Activated naive CD4-positive, alpha-beta T cell treated with anti-CD3 and anti-CD28 coated beads for 36 hours (primary cell): ENCODE data around the gene AFG3L2. TPM values are rescaled to one million over a fixed set of nuclear protein-coding genes. Genes with fewer than 3 reads are reported as not detected.
"Not testable (repeated sequence)": the region's sequence is repeated elsewhere in the genome, so short reads cannot be mapped to it uniquely, and the experiment has no call there.

Source experiments
- CTCF ChIA-PET: fragments of 350-600 bp; sonication (Branson Sonifier 250); formaldehyde crosslinking; loops from one replicate; lab custom pipeline; 2021; ENCODE audit warnings: antibody characterized with exemption; lab: Charles Lee
- DNase-seq: peaks from one replicate; pipeline ENCODE4 v3.0.0-alpha.2; 2020
- H3K27ac Mint-ChIP-seq: one replicate; pipeline ENCODE4 v1.8.0; 2021; ENCODE audit warnings: mild to moderate bottlenecking, mixed read lengths
- H3K27me3 Mint-ChIP-seq: one replicate; pipeline ENCODE4 v1.8.0; 2021; ENCODE audit warnings: low read depth, mixed read lengths
- H3K36me3 Mint-ChIP-seq: one replicate; pipeline ENCODE4 v1.8.0; 2021; ENCODE audit warnings: low read depth, mixed read lengths
- H3K4me1 Mint-ChIP-seq: one replicate; pipeline ENCODE4 v1.8.0; 2021; ENCODE audit warnings: low read depth, mixed read lengths
- H3K4me3 Mint-ChIP-seq: one replicate; pipeline ENCODE4 v1.8.0; 2021; ENCODE audit warnings: mild to moderate bottlenecking, moderate library complexity, mixed read lengths
- H3K9me3 Mint-ChIP-seq: one replicate; pipeline ENCODE4 v1.8.0; 2021; ENCODE audit warnings: mixed read lengths
- intact Hi-C: fragments of 100-400 bp; cut with micrococcal nuclease; formaldehyde crosslinking; loops from one replicate; pipeline ENCODE4 v1.15.1; 2023
- total RNA-seq, 2 experiments: library from RNA; stranded (reverse); gene quantifications; one replicate each; pipeline ENCODE4 v1.2.3, GENCODE V29; 2021

Gene AFG3L2
- total RNA-seq, 2 experiments from 2014 or later: 41.8 to 42.9 TPM

- Mint-ChIP-seq H3K27ac (no peak overlapping the region), H3K27me3 (peaks cover 4% of the 10 kb centered on the region), H3K36me3 (no peaks in the 10 kb centered on the region), H3K9me3 (no peaks in the 10 kb centered on the region), H3K4me1 (no peaks in the 10 kb centered on the region), H3K4me3 (no peak overlapping the region)
- intact Hi-C loops: loop anchor here (2.0 to 5.0 kb wide), 3 partner anchors 137 to 538 kb away; partner anchors contain the start of genes CEP76 and PSMG2
- CTCF ChIA-PET: interaction anchor here (1.2 to 5.3 kb wide), 5 partner anchors 11 to 766 kb away, joined by 3 to 54 read pairs (median 10); partner anchors contain the start of genes AFG3L2 and SPIRE1
- DNase-seq: no peak
These were observed 17.0 kb upstream of the AFG3L2 start for GRCh38 chr18:12393998-12394397.

- Mint-ChIP-seq H3K36me3 (no peaks in the 10 kb centered on the region), H3K4me1 (no peaks in the 10 kb centered on the region), H3K27ac (no peak overlapping the region), H3K27me3 (peaks cover 4% of the 10 kb centered on the region), H3K4me3 (no peak overlapping the region), H3K9me3 (no peaks in the 10 kb centered on the region)
- DNase-seq: no peak
- intact Hi-C loops: loop anchor here (2.0 to 5.0 kb wide), 3 partner anchors 137 to 539 kb away; partner anchors contain the start of genes CEP76 and PSMG2
- CTCF ChIA-PET: interaction anchor here (0.6 to 5.3 kb wide), 12 partner anchors 12 to 766 kb away, joined by 3 to 54 read pairs (median 4); partner anchors contain the start of genes AFG3L2 and SPIRE1
These were observed 16.5 kb upstream of the AFG3L2 start for GRCh38 chr18:12393510-12393909.

GRCh38 chr18:12391487-12392165 is 14.6 kb upstream of the AFG3L2 start:
- intact Hi-C loops: loop anchor here (1.0 to 5.0 kb wide), 4 partner anchors 139 to 541 kb away; partner anchors contain the start of genes CEP76 and PSMG2
- CTCF ChIA-PET: interaction anchor here (0.6 to 5.3 kb wide), 25 partner anchors 9 to 466 kb away, joined by 3 to 54 read pairs (median 3); partner anchors contain the start of genes AFG3L2 and SPIRE1
- Mint-ChIP-seq H3K4me1 (no peaks in the 10 kb centered on the region), H3K36me3 (no peaks in the 10 kb centered on the region), H3K9me3 (no peaks in the 10 kb centered on the region), H3K27ac (no peak overlapping the region), H3K4me3 (no peak overlapping the region), H3K27me3 (peaks cover 4% of the 10 kb centered on the region)
- DNase-seq: peak; percentile 72

- no peaks in the 10 kb centered on the region for H3K4me1 Mint-ChIP-seq
- H3K36me3 Mint-ChIP-seq: no peaks in the 10 kb centered on the region
- H3K27ac Mint-ChIP-seq: no peak overlapping the region
- no peak overlapping the region for H3K4me3 Mint-ChIP-seq
- no peaks in the 10 kb centered on the region for H3K27me3 Mint-ChIP-seq
- intact Hi-C loops: no loop called here
- CTCF ChIA-PET: no interaction called here
- no peaks in the 10 kb centered on the region for H3K9me3 Mint-ChIP-seq
- DNase-seq: no peak
These were observed 11.4 kb upstream of the AFG3L2 start for GRCh38 chr18:12388442-12388841.

- Mint-ChIP-seq H3K9me3 (peaks cover 1% of the 10 kb centered on the region), H3K4me3 (no peak overlapping the region), H3K27me3 (no peaks in the 10 kb centered on the region), H3K27ac (no peak overlapping the region), H3K4me1 (no peaks in the 10 kb centered on the region), H3K36me3 (no peaks in the 10 kb centered on the region)
- CTCF ChIA-PET: no interaction called here
- intact Hi-C loops: no loop called here
- DNase-seq: no peak
These were observed 7.2 kb upstream of the AFG3L2 start for GRCh38 chr18:12384261-12384660.

GRCh38 chr18:12383759-12384158 is 6.7 kb upstream of the AFG3L2 start:
- H3K4me1 Mint-ChIP-seq, H3K27ac Mint-ChIP-seq, H3K4me3 Mint-ChIP-seq, DNase-seq, H3K36me3 Mint-ChIP-seq, H3K27me3 Mint-ChIP-seq, H3K9me3 Mint-ChIP-seq, intact Hi-C loops: not testable (repeated sequence)
- CTCF ChIA-PET: interaction anchor here (0.6 kb wide), 1 partner anchor 568 kb away, joined by 3 read pairs; no protein-coding TSS in a partner anchor

- H3K36me3 Mint-ChIP-seq, H3K27ac Mint-ChIP-seq, DNase-seq, intact Hi-C loops, H3K27me3 Mint-ChIP-seq, H3K4me1 Mint-ChIP-seq, CTCF ChIA-PET, H3K9me3 Mint-ChIP-seq, H3K4me3 Mint-ChIP-seq: not testable (repeated sequence)
These were observed 5.3 kb upstream of the AFG3L2 start for GRCh38 chr18:12382221-12382814.

GRCh38 chr18:12378198-12378558 is 1.2 kb upstream of the AFG3L2 start:
- H3K4me3 Mint-ChIP-seq: peak overlapping the region; percentile 90
- H3K4me1 Mint-ChIP-seq: peaks cover 36% of the 10 kb centered on the region
- peaks cover 12% of the 10 kb centered on the region for H3K36me3 Mint-ChIP-seq
- H3K27ac Mint-ChIP-seq, intact Hi-C loops, H3K9me3 Mint-ChIP-seq, DNase-seq, H3K27me3 Mint-ChIP-seq: not testable (repeated sequence)
- CTCF ChIA-PET: interaction anchor here (1.0 kb wide), 1 partner anchor 13 kb away, joined by 3 read pairs; no protein-coding TSS in a partner anchor

- H3K36me3 Mint-ChIP-seq: peaks cover 13% of the 10 kb centered on the region
- H3K27ac Mint-ChIP-seq: peak overlapping the region; percentile 41
- CTCF ChIA-PET: interaction anchor here (0.7 to 1.5 kb wide), 3 partner anchors 13 to 15 kb away, joined by 3 to 6 read pairs (median 4); no protein-coding TSS in a partner anchor
These were observed 650 bp upstream of the AFG3L2 start for GRCh38 chr18:12377556-12378197.

GRCh38 chr18:12376034-12376753 is 833 bp downstream of the AFG3L2 start:
- peaks cover 54% of the 10 kb centered on the region for H3K4me1 Mint-ChIP-seq
- peak overlapping the region; percentile 82 for H3K27ac Mint-ChIP-seq
- H3K27me3 Mint-ChIP-seq: no peaks in the 10 kb centered on the region
- no peaks in the 10 kb centered on the region for H3K9me3 Mint-ChIP-seq
- CTCF ChIA-PET: interaction anchor here (0.6 to 1.5 kb wide), 2 partner anchors 8 to 15 kb away, joined by 3 to 6 read pairs; no protein-coding TSS in a partner anchor
- intact Hi-C loops: loop anchor here (2.0 kb wide), 4 partner anchors 47 to 1193 kb away; partner anchors contain the start of genes MPPE1 and TUBB6
- peaks cover 15% of the 10 kb centered on the region for H3K36me3 Mint-ChIP-seq
- peak; percentile 45 for DNase-seq
- H3K4me3 Mint-ChIP-seq: peak overlapping the region; percentile 90

More at GRCh38 chr18:12377556-12378197, 650 bp upstream of the AFG3L2 start:
- peaks cover 1% of the 10 kb centered on the region for H3K9me3 Mint-ChIP-seq
- peaks cover 41% of the 10 kb centered on the region for H3K4me1 Mint-ChIP-seq
- peak overlapping the region; percentile 90 for H3K4me3 Mint-ChIP-seq
- H3K27me3 Mint-ChIP-seq: no peaks in the 10 kb centered on the region
- DNase-seq: no peak
- intact Hi-C loops: loop anchor here (1.0 to 2.0 kb wide), 15 partner anchors 30 to 1191 kb away; partner anchors contain the start of genes CEP192, CEP76, CHMP1B and IMPA2

- CTCF ChIA-PET: no interaction called here
- Mint-ChIP-seq H3K4me3 (peak overlapping the region; percentile 47), H3K27me3 (no peaks in the 10 kb centered on the region), H3K9me3 (no peaks in the 10 kb centered on the region), H3K4me1 (peaks cover 54% of the 10 kb centered on the region), H3K27ac (no peak overlapping the region), H3K36me3 (peaks cover 19% of the 10 kb centered on the region)
- peak; percentile 38 for DNase-seq
- intact Hi-C loops: no loop called here
These were observed 2.6 kb downstream of the AFG3L2 start for GRCh38 chr18:12374401-12374800.
